Common myeloid progenitor, CD34-positive (primary cell): Measurements from ENCODE around the gene SLC37A2.

Experiments used
- CTCF ChIA-PET: fragments of 350-600 bp; sonication (Branson Sonifier 250); formaldehyde crosslinking; loops from one replicate; lab custom pipeline; 2021; ENCODE audit warnings: antibody characterized with exemption; lab: Charles Lee
- POLR2A ChIA-PET: fragments of 350-600 bp; sonication (Branson Sonifier 250); formaldehyde crosslinking; loops from one replicate; lab custom pipeline; 2021; ENCODE audit warnings: antibody characterized with exemption; lab: Charles Lee
- DNase-seq, 3 donors: peaks; one replicate each; pipeline versions ENCODE4 v3.0.0 to v3.0.0-alpha.2; 2013
- H3K27ac ChIP-seq, 2 experiments: 1 replicate in 1 of 2; 2 replicates in 1 of 2; pipeline ENCODE4 v1.7.0; 2013; ENCODE audit warnings: inconsistent platforms in 2 of 2, low read length in 2 of 2, mild to moderate bottlenecking in 2 of 2, low read depth in 1 of 2, moderate library complexity in 1 of 2; ENCODE audit not compliant: severe bottlenecking in 2 of 2, insufficient read depth in 1 of 2, poor library complexity in 1 of 2
- H3K27me3 ChIP-seq, 5 experiments: replicated peaks in 2 of 5; 1 replicate in 3 of 5; 2 replicates in 2 of 5; pipeline versions ENCODE4 v1.6.1 to v1.7.0; 2013; ENCODE audit warnings: low read length in 4 of 5, mild to moderate bottlenecking in 2 of 5, moderate library complexity in 2 of 5, inconsistent platforms in 1 of 5; ENCODE audit not compliant: insufficient read depth in 5 of 5, control insufficient read depth in 4 of 5
- H3K36me3 ChIP-seq, 4 experiments: 1 replicate in 2 of 4; 2 replicates in 2 of 4; pipeline versions ENCODE4 v1.6.1 to v1.7.0; 2013; ENCODE audit warnings: low read length in 3 of 4, control low read depth in 1 of 4, mild to moderate bottlenecking in 1 of 4; ENCODE audit not compliant: control insufficient read depth in 4 of 4, insufficient read depth in 4 of 4
- H3K4me1 ChIP-seq, 4 experiments: 1 replicate in 3 of 4; 2 replicates in 1 of 4; pipeline versions ENCODE4 v1.6.1 to v1.7.1; 2013; ENCODE audit warnings: low read length in 3 of 4, mild to moderate bottlenecking in 3 of 4, control low read depth in 1 of 4, inconsistent platforms in 1 of 4, moderate library complexity in 1 of 4; ENCODE audit not compliant: control insufficient read depth in 4 of 4, insufficient read depth in 4 of 4; ENCODE audit errors: control extremely low read depth in 1 of 4
- H3K4me3 ChIP-seq, 7 experiments: 1 replicate in 4 of 7; 2 replicates in 3 of 7; pipeline versions ENCODE4 v1.5.1 to v1.7.0; 2013; ENCODE audit warnings: mild to moderate bottlenecking in 7 of 7, low read length in 6 of 7, moderate library complexity in 6 of 7, inconsistent platforms in 2 of 7, low read depth in 2 of 7, control low read depth in 1 of 7; ENCODE audit not compliant: insufficient read depth in 4 of 7, control insufficient read depth in 1 of 7; ENCODE audit errors: extremely low read depth in 1 of 7
- H3K9me3 ChIP-seq, 5 experiments: 1 replicate in 4 of 5; 2 replicates in 1 of 5; pipeline versions ENCODE4 v1.6.1 to v1.7.1; 2013; ENCODE audit warnings: low read length in 4 of 5, mild to moderate bottlenecking in 2 of 5, inconsistent platforms in 1 of 5, low read depth in 1 of 5, moderate library complexity in 1 of 5; ENCODE audit not compliant: control insufficient read depth in 4 of 5, insufficient read depth in 2 of 5; ENCODE audit errors: control extremely low read depth in 1 of 5
- WGBS: methylation state at CpG from one replicate; pipeline ENCODE4 v1.1.5; 2013; ENCODE audit not compliant: insufficient coverage; 5-methylcytosine and 5-hydroxymethylcytosine counted together

Gene SLC37A2

GRCh38 chr11:125128450-125128849 lies 65.3 kb downstream of the SLC37A2 start:
- H3K9me3 ChIP-seq: no peaks in the 10 kb centered on the region
- POLR2A ChIA-PET: no interaction called here
- peaks cover 0 to 14% (median 6%) of the 10 kb centered on the region in 4 experiments for H3K4me1 ChIP-seq
- H3K36me3 ChIP-seq: no peaks in the 10 kb centered on the region
- peaks cover 0 to 36% (median 19%) of the 10 kb centered on the region in 5 experiments for H3K27me3 ChIP-seq
- no peak overlapping the region for H3K4me3 ChIP-seq
- no peak for DNase-seq
- CTCF ChIA-PET: interaction anchor here (0.9 to 1.0 kb wide), 2 partner anchors 13 to 15 kb away, joined by 3 to 5 read pairs; no protein-coding TSS in a partner anchor
- H3K27ac ChIP-seq: no peak overlapping the region
- WGBS: 100% methylated on average over 3 of the region's 4 CpGs

GRCh38 chr11:125129316-125129993 lies 66.3 kb downstream of the SLC37A2 start:
- H3K36me3 ChIP-seq: no peaks in the 10 kb centered on the region
- no peak for DNase-seq
- 86% methylated on average over 11 of the region's 22 CpGs for WGBS
- POLR2A ChIA-PET: no interaction called here
- peaks cover 0 to 41% (median 22%) of the 10 kb centered on the region in 5 experiments for H3K27me3 ChIP-seq
- no peak overlapping the region for H3K27ac ChIP-seq
- peaks cover 0 to 4% (median 0%) of the 10 kb centered on the region in 4 experiments for H3K4me1 ChIP-seq
- no peak overlapping the region for H3K4me3 ChIP-seq
- no peaks in the 10 kb centered on the region for H3K9me3 ChIP-seq
- CTCF ChIA-PET: no interaction called here

GRCh38 chr11:125132071-125132470 lies 69.0 kb downstream of the SLC37A2 start:
- Histone ChIP-seq H3K9me3 (no peaks in the 10 kb centered on the region), H3K4me3 (no peak overlapping the region), H3K36me3 (no peaks in the 10 kb centered on the region), H3K4me1 (no peaks in the 10 kb centered on the region), H3K27ac (no peak overlapping the region), H3K27me3 (peaks cover 0 to 33% (median 16%) of the 10 kb centered on the region in 5 experiments)
- 60% methylated on average over 1 of the region's 1 CpG for WGBS
- no peak for DNase-seq
- CTCF ChIA-PET: interaction anchor here (1.1 kb wide), 2 partner anchors 10 to 12 kb away, joined by 3 to 5 read pairs; no protein-coding TSS in a partner anchor
- POLR2A ChIA-PET: no interaction called here

- peaks cover 0 to 27% (median 14%) of the 10 kb centered on the region in 5 experiments for H3K27me3 ChIP-seq
- 86% methylated on average over 2 of the region's 7 CpGs for WGBS
- no peak overlapping the region for H3K4me3 ChIP-seq
- POLR2A ChIA-PET: no interaction called here
- no peaks in the 10 kb centered on the region for H3K9me3 ChIP-seq
- no peak overlapping the region for H3K27ac ChIP-seq
- CTCF ChIA-PET: interaction anchor here (1.1 to 1.4 kb wide), 3 partner anchors 10 to 13 kb away, joined by 3 to 5 read pairs (median 5); no protein-coding TSS in a partner anchor
- DNase-seq: no peak
- no peaks in the 10 kb centered on the region for H3K36me3 ChIP-seq
- H3K4me1 ChIP-seq: no peaks in the 10 kb centered on the region
Measured at GRCh38 chr11:125132596-125132995, 69.5 kb downstream of the SLC37A2 start.

- peaks cover 2 to 29% (median 19%) of the 10 kb centered on the region in 5 experiments for H3K27me3 ChIP-seq
- H3K9me3 ChIP-seq: no peaks in the 10 kb centered on the region
- ChIA-PET POLR2A (no interaction called here), CTCF (no interaction called here)
- no peak for DNase-seq
- H3K4me3 ChIP-seq: no peak overlapping the region
- no peak overlapping the region for H3K27ac ChIP-seq
- H3K36me3 ChIP-seq: no peaks in the 10 kb centered on the region
- H3K4me1 ChIP-seq: no peaks in the 10 kb centered on the region
Measured at GRCh38 chr11:125136001-125136400, 72.9 kb downstream of the SLC37A2 start.

GRCh38 chr11:125138966-125139365 lies 75.9 kb downstream of the SLC37A2 start:
- 97% methylated on average over 4 of the region's 8 CpGs for WGBS
- Histone ChIP-seq H3K27me3 (peaks cover 2 to 36% (median 12%) of the 10 kb centered on the region in 5 experiments), H3K4me3 (no peak overlapping the region), H3K27ac (no peak overlapping the region), H3K9me3 (no peaks in the 10 kb centered on the region), H3K4me1 (no peaks in the 10 kb centered on the region), H3K36me3 (no peaks in the 10 kb centered on the region)
- CTCF ChIA-PET: interaction anchor here (5.5 kb wide), 1 partner anchor 49 kb away, joined by 80 read pairs; no protein-coding TSS in a partner anchor
- POLR2A ChIA-PET: no interaction called here
- DNase-seq: no peak

- no peaks in the 10 kb centered on the region for H3K36me3 ChIP-seq
- no peaks in the 10 kb centered on the region for H3K4me1 ChIP-seq
- ChIA-PET POLR2A (no interaction called here), CTCF (interaction anchor here (1.6 to 5.5 kb wide), 3 partner anchors 21 to 471 kb away, joined by 4 to 80 read pairs (median 7); no protein-coding TSS in a partner anchor)
- no peak overlapping the region for H3K4me3 ChIP-seq
- H3K27ac ChIP-seq: no peak overlapping the region
- no peaks in the 10 kb centered on the region for H3K9me3 ChIP-seq
- WGBS: 63% methylated on average over 3 of the region's 3 CpGs
- H3K27me3 ChIP-seq: peaks cover 1 to 32% (median 14%) of the 10 kb centered on the region in 5 experiments
- DNase-seq: no peak
Measured at GRCh38 chr11:125139778-125140177, 76.7 kb downstream of the SLC37A2 start.
